Activated CD4-positive, alpha-beta T cell treated with anti-CD3 and anti-CD28 coated beads for 4 hours (primary cell): ENCODE measurements around the gene FAM168B.
"Not testable (repeated sequence)": the region's sequence is repeated elsewhere in the genome, so short reads cannot be mapped to it uniquely, and the experiment has no call there.

ENCODE experiments used
- DNase-seq, 2 donors: peaks; one replicate each; pipeline ENCODE4 v3.0.0-alpha.2; 2020

The FAM168B gene

DNA sequence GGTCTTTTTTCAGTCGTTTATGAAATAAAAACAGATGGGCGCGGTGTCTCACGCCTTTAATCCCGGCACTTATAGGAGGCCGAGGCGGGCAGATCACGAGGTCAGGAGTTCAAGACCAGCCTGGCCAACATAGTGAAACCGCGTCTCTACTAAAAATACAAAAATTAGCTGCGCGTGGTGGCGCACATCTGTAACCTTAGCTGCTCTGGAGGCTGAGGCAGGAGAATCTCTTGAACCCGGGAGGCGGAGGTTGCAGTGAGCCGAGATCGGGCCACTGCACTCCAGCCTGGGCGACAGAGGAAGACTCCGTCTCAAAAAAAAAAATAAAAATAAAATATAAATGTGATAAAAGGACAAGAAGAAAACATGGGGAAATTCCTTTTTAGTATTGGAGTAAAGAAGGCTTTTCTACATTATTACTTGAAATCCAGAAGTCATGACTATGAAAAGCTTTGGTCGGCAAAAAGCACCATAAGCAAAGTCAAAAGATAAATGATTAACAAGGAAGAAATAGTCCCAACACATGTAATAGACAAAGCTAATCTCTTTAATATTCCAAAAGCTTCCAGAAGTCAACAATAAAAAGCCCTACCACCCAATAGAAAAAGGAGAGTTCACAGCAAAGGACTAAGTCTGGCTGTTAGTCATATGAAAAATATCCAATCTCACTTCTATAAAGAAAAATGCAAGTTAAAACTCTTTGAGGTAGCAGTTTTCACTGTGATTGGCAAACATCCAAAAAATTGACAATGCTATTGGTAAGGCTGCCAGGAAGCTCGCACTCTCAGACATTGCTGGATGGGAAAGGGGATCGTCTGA is 1.4 kb upstream of the FAM168B start:
- no peak for DNase-seq

DNA sequence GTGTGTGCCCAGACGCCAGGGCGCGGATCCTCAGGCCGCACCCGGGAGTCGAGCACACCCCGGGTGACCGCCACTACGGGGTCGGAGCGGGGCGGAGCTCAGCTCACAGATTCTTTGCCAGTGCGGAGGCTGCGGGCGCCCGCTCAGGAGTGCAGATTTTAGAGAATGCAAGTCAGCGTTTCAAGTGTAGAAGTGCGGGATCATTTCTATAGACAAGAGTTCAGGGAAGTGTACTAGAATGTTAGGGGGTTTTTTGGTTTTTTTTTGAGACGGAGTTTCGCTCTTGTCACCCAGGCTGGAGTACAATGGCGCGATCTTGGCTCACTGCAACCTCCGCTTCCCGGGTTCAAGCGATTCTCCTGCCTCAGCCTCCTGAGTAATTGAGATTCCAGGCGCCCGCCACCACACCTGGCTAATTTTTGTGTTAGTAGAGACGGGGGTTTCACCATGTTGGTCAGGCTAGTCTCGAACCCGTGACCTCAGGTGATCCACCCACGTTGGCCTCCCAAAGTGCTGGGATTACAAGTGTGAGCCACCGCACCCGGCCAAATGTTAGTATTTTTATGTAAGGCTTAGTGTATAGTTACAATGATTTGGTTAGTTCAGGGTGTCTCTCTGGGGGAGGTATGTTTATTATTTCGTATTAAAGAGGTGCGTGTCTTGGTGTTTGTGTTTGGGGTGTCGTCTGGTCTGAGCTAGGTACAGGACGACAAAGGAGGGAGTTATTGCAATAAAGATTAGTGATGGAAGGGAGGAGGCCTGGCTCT is 619 bp upstream of the FAM168B start:
- DNase-seq = peak in 1 of 2 donors; percentile 5

DNA sequence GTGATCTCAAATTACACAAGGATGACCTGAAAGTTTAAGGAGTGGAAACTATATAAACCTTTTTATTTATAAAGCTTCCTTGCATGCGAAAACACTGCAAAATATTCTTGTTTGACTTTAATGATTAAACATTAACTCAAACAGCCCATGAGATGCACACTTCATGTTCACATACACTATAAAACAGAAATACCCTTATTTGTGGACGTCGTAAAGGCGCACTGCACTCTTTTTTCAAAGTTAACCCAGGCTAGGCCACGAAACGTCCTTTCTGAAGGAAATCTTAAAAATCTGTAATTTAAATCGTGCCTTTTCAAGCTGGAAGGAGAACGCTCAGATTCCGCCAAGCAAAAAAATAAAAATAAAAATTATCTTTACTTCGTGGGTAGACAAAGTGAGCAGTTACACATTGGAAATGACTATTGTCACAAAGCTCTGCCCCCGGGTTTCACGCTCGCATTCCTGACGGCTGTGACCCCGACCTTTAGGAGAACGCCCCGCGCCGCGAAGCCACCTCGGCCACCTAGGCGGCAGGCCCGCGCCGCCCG is 728 bp downstream of the FAM168B start:
- peak in 1 of 2 donors; percentile 24 for DNase-seq

DNA sequence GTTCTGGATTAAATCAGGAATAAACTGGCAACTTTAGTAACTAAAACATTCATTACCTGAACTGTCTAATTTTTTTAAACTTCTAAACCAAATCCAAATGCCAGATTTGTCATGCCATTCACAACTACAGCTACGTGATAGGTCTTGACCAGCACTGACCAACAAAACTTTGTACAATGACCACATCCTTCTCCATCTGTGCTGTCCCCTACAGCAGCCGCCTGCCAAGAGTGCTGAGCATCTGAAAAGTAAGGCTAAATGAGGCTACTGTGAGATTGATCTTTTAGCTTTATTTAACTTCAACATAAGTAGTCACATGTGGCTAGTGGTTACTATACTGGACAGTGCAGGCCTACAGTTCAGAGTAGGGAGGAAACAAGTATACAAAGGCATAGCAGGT is 7.6 kb downstream of the FAM168B start:
- DNase-seq = no peak

- no peak for DNase-seq
These were observed 12.1 kb downstream of the FAM168B start for GRCh38 chr2:131081190-131081589.

DNA sequence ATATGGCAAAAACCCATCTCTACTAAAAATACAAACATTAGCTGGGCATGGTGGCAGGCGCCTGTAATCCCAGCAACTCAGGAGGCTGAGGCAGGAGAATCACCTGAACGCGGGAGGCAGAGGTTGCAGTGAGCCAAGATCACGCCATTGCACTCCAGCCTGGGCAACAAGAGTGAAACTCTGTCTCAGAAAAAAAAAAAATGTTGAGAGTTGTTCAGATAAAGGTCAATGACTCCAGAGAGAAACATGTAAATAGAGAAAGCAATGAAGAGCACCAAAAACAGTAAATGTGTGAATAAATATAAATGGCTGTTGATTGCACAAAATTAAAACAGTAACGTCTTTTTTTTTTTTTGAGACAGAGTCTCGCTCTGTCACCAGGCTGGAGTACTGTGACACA is 13.3 kb downstream of the FAM168B start:
- DNase-seq = not testable (repeated sequence)

DNA sequence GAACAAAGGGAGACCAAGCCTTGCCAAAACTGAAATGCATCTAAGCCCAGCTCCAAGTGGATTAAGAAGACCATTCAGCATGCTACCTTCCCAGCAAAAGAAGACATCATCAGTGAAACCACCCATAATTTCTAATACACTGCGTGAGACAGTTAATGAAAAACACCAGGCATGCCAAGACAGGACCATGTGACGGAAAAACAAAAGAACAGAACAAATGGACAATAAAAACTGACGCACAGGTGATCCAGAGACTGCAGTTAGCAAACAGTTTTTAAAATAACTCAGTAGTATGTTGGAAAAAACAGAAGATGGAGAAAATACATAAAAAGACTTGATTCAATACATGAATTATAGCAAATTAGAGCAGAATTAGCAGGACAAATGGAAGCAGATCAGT is 15.3 kb downstream of the FAM168B start:
- DNase-seq = no peak

GRCh38 chr2:131077182-131077846 is 15.9 kb downstream of the FAM168B start:
- no peak for DNase-seq

GRCh38 chr2:131076707-131077106 is 16.6 kb downstream of the FAM168B start:
- DNase-seq = no peak

DNA sequence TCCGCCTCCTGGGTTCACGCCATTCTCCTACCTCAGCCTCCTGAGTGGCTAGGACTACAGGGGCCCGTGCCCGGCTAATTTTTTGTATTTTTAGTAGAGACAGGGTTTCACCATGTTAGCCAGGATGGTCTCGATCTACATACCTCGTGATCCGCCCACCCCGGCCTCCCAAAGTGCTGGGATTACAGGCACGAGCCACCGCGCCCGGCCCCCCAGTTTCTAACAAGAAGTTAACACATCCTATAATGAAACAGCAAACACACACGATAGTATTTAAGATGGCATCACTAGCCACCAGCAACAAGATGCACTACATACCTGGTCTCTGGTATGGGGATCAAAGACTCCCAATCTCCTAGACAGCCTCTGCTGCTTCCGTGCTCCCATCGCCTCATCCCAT is 17.7 kb downstream of the FAM168B start:
- not testable (repeated sequence) for DNase-seq

- DNase-seq = not testable (repeated sequence)
These were observed 25.1 kb downstream of the FAM168B start for GRCh38 chr2:131068172-131068571.

DNA sequence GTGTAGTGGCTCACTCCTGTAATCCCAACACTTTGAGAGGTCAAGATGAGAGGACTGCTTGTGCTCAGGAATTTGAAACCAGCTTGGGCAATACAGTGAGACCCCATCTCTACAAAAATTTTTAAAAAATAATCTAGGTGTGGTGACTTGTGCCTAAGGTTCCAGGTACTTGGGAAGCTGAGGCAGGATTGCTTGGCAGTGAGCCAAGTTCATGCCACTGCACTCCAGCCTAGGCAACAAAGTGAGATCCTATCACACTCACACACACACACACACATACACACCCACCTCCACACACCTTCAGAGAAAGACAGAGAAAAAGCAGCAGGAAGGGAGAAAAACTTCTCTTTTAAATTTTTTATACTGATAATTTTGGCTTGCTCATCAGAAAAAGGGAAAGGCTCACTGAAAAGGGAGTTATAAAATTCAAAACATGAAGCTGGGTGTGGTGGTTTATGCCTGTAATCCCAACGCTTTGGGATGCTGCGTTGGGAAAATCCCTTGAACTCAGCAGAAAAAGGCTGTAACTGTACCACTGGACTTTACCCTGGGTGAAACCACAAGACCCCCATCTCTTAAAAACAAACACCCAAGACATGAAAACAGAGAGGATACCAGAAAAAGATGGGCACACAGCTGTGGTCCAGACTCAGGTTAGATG is 25.7 kb downstream of the FAM168B start:
- DNase-seq = no peak

- DNase-seq = no peak
These were observed 28.4 kb downstream of the FAM168B start for GRCh38 chr2:131064589-131065512.

GRCh38 chr2:131063501-131064283 is 29.6 kb downstream of the FAM168B start:
- no peak for DNase-seq

DNA sequence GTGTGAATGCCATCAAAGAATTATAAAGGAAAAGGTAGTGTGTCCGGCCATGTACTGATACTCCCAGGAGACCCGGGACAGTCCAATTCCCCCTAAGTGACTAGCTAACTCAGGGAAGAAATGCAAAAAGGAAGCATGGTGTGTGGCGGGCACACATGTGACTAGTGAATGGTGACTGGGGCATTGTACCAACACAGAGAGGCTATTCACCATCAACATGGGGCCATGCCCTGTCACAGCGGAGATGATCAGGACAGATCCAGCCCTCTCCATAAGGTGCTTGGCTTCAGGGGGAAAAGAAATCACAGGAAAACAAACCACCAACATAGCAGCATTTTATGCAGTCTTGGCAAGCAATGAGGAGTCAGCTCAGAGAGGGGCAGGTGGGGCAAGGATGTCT is 34.3 kb downstream of the FAM168B start:
- DNase-seq = no peak

- no peak for DNase-seq
These were observed 34.9 kb downstream of the FAM168B start for GRCh38 chr2:131058214-131058843.

GRCh38 chr2:131056932-131057287 is 36.4 kb downstream of the FAM168B start:
- no peak for DNase-seq

- no peak for DNase-seq
These were observed 36.9 kb downstream of the FAM168B start for GRCh38 chr2:131056204-131056931.
